BE2C (cell line): Measurements from ENCODE around the gene RGMA.
"Not testable (repeated sequence)": the region's sequence is repeated elsewhere in the genome, so short reads cannot be mapped to it uniquely, and the experiment has no call there.

ENCODE experiments used
- DNase-seq: peaks from one replicate; pipeline ENCODE4 v3.0.0-alpha.2; 2020
- H3K27me3 ChIP-seq: fragments of 250-450 bp; sonication (Bioruptor Pico); 2 replicates; pipeline ENCODE4 v1.5.1; 2020; ENCODE audit warnings: mild to moderate bottlenecking
- H3K36me3 ChIP-seq: fragments of 250-450 bp; sonication (Bioruptor Pico); 2 replicates; pipeline ENCODE4 v1.5.1; 2020; ENCODE audit warnings: mild to moderate bottlenecking
- H3K4me1 ChIP-seq: fragments of 250-450 bp; sonication (Bioruptor Pico); 2 replicates; pipeline ENCODE4 v1.5.1; 2020
- H3K4me3 ChIP-seq: 2 replicates; pipeline ENCODE4 v1.5.1; 2011; ENCODE audit warnings: low read depth, low read length
- H3K9me3 ChIP-seq: fragments of 250-450 bp; sonication (Bioruptor Pico); 2 replicates; pipeline ENCODE4 v1.5.1; 2020
- TF ChIP-seq, protein P1 (sequence below): IDR thresholded peaks from 2 replicates; pipeline ENCODE4 v1.5.1; 2012; ENCODE audit warnings: mild to moderate bottlenecking, low read depth, low read length

RGMA gene

DNA sequence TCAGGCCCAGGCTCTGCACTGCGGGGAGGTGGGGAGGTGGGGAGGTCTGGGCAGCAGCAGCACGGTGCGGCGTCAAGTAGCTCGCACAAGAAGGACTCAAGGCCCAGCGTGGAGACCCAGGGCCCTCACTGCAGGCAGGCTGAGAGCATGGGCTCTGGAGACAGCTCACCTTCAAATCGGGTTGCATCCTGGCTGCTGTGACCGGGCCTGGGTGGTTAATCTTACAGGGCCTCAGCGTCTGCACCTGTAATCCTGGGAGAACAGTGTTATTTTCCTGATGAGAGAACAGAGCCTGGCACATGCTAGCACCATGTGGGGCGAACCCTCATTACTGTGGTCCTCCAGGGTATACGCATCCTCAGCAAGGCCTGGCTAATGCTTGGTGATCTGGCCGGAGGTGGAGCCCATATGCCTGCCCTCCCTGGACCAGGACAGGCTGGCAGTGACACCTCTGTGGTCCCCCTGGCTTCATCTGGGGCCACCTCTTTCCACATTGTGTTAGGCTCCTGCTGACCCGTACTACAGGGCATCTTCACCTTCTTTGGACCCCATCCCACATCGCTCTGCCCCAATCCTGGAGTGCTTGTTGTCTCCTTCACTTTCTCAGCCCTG lies 55.5 kb downstream of the RGMA start:
- H3K27me3 ChIP-seq, result no peaks in the 10 kb centered on the region
- H3K36me3 ChIP-seq, result no peaks in the 10 kb centered on the region; the same call in 1 of the 2 replicates
- H3K4me3 ChIP-seq, result no peak overlapping the region
- no peak for DNase-seq
- H3K4me1 ChIP-seq, result peaks cover 16% of the 10 kb centered on the region
- TF ChIP-seq, protein P1, sequence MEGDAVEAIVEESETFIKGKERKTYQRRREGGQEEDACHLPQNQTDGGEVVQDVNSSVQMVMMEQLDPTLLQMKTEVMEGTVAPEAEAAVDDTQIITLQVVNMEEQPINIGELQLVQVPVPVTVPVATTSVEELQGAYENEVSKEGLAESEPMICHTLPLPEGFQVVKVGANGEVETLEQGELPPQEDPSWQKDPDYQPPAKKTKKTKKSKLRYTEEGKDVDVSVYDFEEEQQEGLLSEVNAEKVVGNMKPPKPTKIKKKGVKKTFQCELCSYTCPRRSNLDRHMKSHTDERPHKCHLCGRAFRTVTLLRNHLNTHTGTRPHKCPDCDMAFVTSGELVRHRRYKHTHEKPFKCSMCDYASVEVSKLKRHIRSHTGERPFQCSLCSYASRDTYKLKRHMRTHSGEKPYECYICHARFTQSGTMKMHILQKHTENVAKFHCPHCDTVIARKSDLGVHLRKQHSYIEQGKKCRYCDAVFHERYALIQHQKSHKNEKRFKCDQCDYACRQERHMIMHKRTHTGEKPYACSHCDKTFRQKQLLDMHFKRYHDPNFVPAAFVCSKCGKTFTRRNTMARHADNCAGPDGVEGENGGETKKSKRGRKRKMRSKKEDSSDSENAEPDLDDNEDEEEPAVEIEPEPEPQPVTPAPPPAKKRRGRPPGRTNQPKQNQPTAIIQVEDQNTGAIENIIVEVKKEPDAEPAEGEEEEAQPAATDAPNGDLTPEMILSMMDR, result no peak
- H3K9me3 ChIP-seq, result no peaks in the 10 kb centered on the region

DNA sequence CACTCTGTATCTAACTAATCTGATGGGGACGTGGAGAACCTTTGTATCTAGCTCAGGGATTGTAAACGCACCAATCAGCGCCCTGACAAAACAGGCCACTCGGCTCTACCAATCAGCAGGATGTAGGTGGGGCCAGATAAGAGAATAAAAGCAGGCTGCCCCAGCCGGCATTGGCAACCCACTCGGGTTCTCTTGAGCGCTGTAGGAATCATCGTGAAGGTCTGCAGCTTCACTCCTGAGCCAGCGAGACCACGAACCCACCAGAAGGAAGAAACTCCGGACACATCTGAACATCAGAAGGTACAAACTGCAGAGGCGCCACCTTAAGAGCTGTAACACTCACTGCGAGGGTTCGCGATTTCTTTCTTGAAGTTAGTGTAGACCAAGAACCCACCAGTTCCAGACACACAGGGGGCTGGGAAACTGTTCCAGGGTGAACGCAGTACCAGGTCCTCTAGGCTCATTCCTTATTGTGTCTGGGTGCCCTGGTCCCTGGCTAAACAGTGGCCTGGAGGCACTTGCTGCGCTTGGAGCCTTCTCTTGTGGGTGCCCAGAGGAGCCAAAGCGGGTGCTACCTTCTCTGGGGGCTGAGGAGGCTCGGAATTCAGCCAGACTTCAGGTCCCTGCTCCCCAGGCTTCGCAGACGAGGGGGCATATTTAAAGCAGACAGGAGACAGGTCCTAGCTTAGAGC lies 56.4 kb downstream of the RGMA start:
- not testable (repeated sequence) for DNase-seq, H3K27me3 ChIP-seq, H3K36me3 ChIP-seq, H3K9me3 ChIP-seq, H3K4me3 ChIP-seq
- H3K4me1 ChIP-seq, result peaks cover 17% of the 10 kb centered on the region

DNA sequence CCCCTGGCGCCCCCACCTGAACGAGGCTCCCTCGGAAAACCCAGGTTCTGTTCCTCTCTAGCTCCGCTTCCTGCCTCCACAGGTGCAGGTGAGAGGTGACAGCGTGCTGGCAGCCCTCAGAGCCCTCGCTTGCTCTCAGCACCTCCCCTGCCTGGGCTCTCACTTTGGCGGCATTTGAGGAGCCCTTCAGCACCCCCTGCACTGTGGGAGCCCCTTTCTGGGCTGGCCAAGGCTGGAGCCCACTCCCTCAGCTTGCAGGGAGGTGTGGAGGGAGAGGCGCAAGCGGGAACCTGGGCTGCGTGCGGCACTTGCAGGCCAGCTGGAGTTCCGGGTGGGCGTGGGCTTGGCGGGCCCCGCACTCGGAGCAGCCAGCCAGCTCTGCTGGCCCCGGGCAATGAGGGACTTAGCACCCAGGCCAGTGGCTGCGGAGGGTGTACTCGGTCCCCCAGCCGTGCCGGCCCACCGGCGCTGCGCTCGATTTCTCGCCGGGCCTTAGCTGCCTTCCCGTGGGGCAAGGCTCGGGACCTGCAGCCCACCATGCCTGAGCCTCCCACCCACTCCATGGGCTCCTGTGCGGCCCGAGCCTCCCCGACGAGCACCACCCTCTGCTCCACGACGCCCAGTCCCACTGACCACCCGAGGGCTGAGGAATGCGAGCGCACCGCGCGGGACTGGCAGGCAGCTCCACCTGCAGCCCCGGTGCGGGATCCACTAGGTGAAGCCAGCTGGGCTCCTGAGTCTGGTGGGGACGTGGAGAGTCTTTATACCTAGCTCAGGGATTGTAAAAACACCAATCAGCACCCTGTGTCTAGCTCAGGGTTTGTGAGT lies 57.2 kb downstream of the RGMA start:
- not testable (repeated sequence) for DNase-seq, H3K4me3 ChIP-seq, H3K36me3 ChIP-seq, H3K27me3 ChIP-seq, H3K9me3 ChIP-seq
- peaks cover 17% of the 10 kb centered on the region for H3K4me1 ChIP-seq

DNA sequence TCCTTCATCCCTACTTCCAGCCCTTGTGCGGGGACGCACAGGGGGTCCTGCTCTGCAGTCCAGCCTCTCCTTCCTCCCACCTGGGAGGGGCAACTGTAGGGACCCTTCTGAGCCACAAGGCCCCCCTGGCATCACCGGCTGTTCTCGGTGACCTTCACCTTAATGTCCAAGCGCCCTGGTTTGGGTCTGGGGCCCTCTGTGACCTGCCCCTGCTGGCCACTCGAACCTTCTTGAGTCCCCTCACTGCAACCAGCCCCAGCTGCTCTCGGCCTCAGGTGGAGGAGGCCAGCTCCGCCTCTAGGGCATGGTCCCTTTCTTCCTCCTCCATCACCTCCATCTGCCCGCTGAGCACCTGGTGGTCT lies 57.9 kb downstream of the RGMA start:
- H3K27me3 ChIP-seq, result no peaks in the 10 kb centered on the region
- H3K4me1 ChIP-seq, result peaks cover 17% of the 10 kb centered on the region
- H3K4me3 ChIP-seq, result no peak overlapping the region
- TF ChIP-seq, protein P1, result no peak
- H3K36me3 ChIP-seq, result peaks cover 12% of the 10 kb centered on the region
- H3K9me3 ChIP-seq, result no peaks in the 10 kb centered on the region
- DNase-seq, result no peak

DNA sequence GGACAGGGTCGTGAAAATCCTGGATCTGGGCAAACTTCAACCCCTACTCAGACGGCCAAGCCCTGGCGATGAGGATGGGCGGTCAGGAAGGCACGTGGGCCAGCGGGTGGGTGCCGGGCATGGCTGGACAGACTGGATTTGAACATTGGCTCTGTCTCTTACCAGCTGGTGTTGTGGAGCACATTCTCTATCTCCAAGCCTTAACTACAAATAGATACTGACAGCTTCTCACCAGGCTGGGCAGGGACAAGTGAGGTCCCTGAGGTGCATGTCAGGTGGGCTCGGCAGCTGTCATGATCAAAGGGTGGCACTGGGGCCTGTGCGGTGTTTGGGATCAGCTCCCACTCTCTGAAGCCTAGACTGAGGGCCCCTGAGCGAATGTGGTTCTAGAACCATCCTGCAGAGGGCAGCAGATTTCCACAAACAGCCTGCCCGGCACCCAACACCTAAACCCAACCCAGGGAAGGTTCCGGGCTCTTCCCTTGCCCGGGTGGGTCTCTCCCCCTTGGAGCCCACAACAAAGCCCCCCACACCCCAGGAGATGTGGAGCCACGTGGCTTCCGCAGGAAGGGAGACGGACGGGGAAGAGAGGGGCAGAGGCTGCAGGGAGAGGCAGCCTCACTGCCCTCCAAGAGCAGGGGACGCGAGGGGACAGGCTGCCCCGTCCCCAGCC lies 58.4 kb downstream of the RGMA start:
- peak; percentile 69 for DNase-seq
- Histone ChIP-seq H3K36me3 (peaks cover 17% of the 10 kb centered on the region), H3K27me3 (no peaks in the 10 kb centered on the region), H3K4me1 (peaks cover 17% of the 10 kb centered on the region), H3K4me3 (no peak overlapping the region), H3K9me3 (no peaks in the 10 kb centered on the region)
- TF ChIP-seq, protein P1, result peak; percentile 91

DNA sequence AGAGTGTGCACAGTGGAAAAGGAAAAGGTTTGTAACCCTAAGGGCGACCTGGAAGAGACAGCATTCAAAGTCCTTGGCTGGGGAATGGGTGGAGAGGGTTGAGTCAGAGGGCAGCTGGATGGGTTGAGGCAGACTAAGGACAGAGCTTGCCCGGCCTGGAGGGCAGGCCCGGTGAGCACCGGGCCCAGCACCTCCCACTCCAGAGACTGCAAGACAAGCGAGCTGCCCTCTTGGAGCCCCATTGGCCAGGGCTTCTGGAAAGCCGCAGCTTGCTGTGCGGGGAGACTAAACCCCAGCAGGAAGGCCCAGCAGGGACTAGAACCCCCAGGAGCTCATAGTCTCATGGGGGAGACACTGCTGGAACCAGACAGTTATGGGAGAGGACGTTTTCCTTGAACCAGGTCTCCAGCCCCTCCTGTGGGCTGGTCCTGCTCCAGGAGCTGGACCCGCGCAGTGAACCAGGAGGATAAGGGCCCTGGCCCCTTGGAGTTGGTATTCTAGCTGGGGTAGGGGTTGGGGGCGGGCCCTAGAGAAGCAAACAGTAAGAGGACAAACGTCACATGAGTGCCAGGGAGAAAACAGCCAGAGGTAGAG lies 59.1 kb downstream of the RGMA start:
- peaks cover 24% of the 10 kb centered on the region for H3K36me3 ChIP-seq
- no peak for DNase-seq

More for the DNA sequence above, 59.1 kb downstream of the RGMA start:
- H3K27me3 ChIP-seq, result no peaks in the 10 kb centered on the region
- TF ChIP-seq, protein P1, result no peak
- H3K4me3 ChIP-seq, result no peak overlapping the region
- H3K9me3 ChIP-seq, result no peaks in the 10 kb centered on the region
- H3K4me1 ChIP-seq, result peaks cover 17% of the 10 kb centered on the region
